HG03342 (cell line): ENCODE results near the gene MINDY4B.

Experiments used
- ATAC-seq: cut with Tn5 transposase; IDR thresholded peaks from one replicate; pipeline ENCODE4 v1.9.1; 2021; ENCODE audit warnings: mild to moderate bottlenecking, moderate library complexity; ENCODE audit not compliant: unreplicated experiment

Gene MINDY4B

GRCh38 chr3:150905339-150905738, at the start of gene MINDY4B:
Gene MINDY4B, minus strand, starts transcription at chr3:150905439. Its CDS starts 0 bp downstream, at chr3:150905439.
- no peak for ATAC-seq

GRCh38 chr3:150951923-150952322, 46.7 kb upstream of the MINDY4B start:
- ATAC-seq, result no peak

- ATAC-seq, result no peak
These were observed 40.2 kb upstream of the MINDY4B start for GRCh38 chr3:150945226-150946032.

- ATAC-seq, result no peak
These were observed 37.0 kb upstream of the MINDY4B start for GRCh38 chr3:150942221-150942620.

GRCh38 chr3:150936693-150937092, 31.5 kb upstream of the MINDY4B start:
- peak; percentile 90 for ATAC-seq

GRCh38 chr3:150933473-150933995, 28.3 kb upstream of the MINDY4B start:
- no peak for ATAC-seq

- no peak for ATAC-seq
These were observed 26.5 kb upstream of the MINDY4B start for GRCh38 chr3:150931745-150932144.

GRCh38 chr3:150930839-150931238, 25.6 kb upstream of the MINDY4B start:
- no peak for ATAC-seq

- ATAC-seq, result no peak
These were observed 23.0 kb upstream of the MINDY4B start for GRCh38 chr3:150928234-150928633.

- ATAC-seq, result no peak
These were observed 21.1 kb upstream of the MINDY4B start for GRCh38 chr3:150926328-150926727.

GRCh38 chr3:150925751-150926201, 20.5 kb upstream of the MINDY4B start:
- ATAC-seq, result peak; percentile 92

- ATAC-seq, result no peak
These were observed 17.4 kb upstream of the MINDY4B start for GRCh38 chr3:150922611-150923010.

GRCh38 chr3:150921209-150921608, 16.0 kb upstream of the MINDY4B start:
- ATAC-seq, result no peak

GRCh38 chr3:150920236-150920635, 15.0 kb upstream of the MINDY4B start:
- no peak for ATAC-seq

GRCh38 chr3:150917951-150918350, 12.7 kb upstream of the MINDY4B start:
- ATAC-seq, result no peak

GRCh38 chr3:150913133-150913922, 8.1 kb upstream of the MINDY4B start:
- ATAC-seq, result no peak

GRCh38 chr3:150912501-150912900, 7.3 kb upstream of the MINDY4B start:
- no peak for ATAC-seq

- ATAC-seq, result no peak
These were observed 6.5 kb upstream of the MINDY4B start for GRCh38 chr3:150911771-150912170.

- no peak for ATAC-seq
These were observed 1.2 kb upstream of the MINDY4B start for GRCh38 chr3:150906461-150906860.

- ATAC-seq, result no peak
These were observed 507 bp upstream of the MINDY4B start for GRCh38 chr3:150905746-150906145.

- no peak for ATAC-seq
These were observed 2.3 kb downstream of the MINDY4B start for GRCh38 chr3:150902988-150903387.

- ATAC-seq, result no peak
These were observed 3.4 kb downstream of the MINDY4B start for GRCh38 chr3:150901793-150902192.
